ENCODE data around the gene EEF1B2. TPM values are rescaled to one million over a fixed set of nuclear protein-coding genes. Genes with fewer than 3 reads are reported as not detected.

EEF1B2 gene
- total RNA-seq, 1 donor from 2014 or later = 246 TPM

DNA sequence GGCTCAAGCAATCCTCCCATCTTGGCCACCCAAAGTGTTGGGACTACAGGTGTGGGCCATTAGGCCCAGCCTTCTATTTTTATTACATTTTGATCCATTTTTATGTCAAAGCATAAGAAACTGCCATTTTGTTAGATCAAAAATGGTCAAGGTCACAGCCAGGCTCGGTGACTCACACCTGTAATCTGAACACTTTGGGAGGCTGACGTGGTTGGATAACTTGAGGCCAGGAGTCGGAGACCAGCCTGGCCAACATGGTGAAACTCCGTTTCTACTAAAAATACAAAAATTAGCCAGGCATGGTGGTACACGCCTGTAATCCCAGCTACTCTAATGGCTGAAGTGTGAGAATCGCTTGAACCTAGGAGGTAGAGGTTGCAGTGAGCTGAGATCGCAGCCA, 49.2 kb downstream of the EEF1B2 start:
- H3K36me3 Mint-ChIP-seq (ENCODE audit: unreplicated experiment) = no peaks in the 10 kb centered on the region
- DNase-seq = no peak
- TF ChIP-seq, protein P1, sequence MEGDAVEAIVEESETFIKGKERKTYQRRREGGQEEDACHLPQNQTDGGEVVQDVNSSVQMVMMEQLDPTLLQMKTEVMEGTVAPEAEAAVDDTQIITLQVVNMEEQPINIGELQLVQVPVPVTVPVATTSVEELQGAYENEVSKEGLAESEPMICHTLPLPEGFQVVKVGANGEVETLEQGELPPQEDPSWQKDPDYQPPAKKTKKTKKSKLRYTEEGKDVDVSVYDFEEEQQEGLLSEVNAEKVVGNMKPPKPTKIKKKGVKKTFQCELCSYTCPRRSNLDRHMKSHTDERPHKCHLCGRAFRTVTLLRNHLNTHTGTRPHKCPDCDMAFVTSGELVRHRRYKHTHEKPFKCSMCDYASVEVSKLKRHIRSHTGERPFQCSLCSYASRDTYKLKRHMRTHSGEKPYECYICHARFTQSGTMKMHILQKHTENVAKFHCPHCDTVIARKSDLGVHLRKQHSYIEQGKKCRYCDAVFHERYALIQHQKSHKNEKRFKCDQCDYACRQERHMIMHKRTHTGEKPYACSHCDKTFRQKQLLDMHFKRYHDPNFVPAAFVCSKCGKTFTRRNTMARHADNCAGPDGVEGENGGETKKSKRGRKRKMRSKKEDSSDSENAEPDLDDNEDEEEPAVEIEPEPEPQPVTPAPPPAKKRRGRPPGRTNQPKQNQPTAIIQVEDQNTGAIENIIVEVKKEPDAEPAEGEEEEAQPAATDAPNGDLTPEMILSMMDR (IDR thresholded peaks at IDR 0.05; ENCODE audit: partially characterized antibody, unreplicated experiment) = no peak
- peaks cover 2% of the 10 kb centered on the region for H3K27me3 Mint-ChIP-seq (ENCODE audit: unreplicated experiment)
- H3K4me3 Mint-ChIP-seq (ENCODE audit: unreplicated experiment) = no peak overlapping the region
- H3K9me3 Mint-ChIP-seq (ENCODE audit: unreplicated experiment) = no peaks in the 10 kb centered on the region
- no peak overlapping the region for H3K27ac Mint-ChIP-seq (ENCODE audit: unreplicated experiment)
- peaks cover 9% of the 10 kb centered on the region for H3K4me1 Mint-ChIP-seq (ENCODE audit: low read depth, unreplicated experiment)

DNA sequence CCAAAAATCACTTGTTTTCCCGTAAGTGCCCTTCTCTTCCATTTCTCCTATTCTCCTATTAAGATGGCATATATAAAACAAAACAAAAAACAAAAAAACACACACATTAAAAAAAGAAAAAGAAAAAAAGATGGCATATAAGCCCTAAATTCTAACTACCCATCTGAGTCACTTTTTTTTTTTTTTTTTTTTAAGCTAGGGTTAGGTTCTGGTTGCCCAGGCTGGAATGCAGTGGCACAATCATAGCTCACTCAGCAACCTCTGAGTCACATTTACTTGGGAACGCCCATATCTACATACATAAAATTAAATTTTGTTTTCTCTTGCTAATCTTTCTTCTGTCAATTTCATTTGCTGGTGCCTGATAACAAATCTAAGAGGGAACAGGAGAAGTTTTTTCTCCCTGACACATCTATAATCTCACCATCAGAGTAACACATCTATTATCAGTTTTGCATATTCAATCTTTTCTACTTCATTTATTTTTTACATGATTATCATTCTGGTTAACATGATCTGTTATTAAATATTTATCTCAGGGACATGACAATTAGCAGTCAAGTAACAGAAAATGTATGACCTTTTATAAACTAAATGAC, 52.1 kb downstream of the EEF1B2 start:
- H3K9me3 Mint-ChIP-seq (ENCODE audit: unreplicated experiment) = no peaks in the 10 kb centered on the region
- peaks cover 9% of the 10 kb centered on the region for H3K4me1 Mint-ChIP-seq (ENCODE audit: low read depth, unreplicated experiment)
- TF ChIP-seq, protein P1 (IDR thresholded peaks at IDR 0.05; ENCODE audit: partially characterized antibody, unreplicated experiment) = no peak
- no peaks in the 10 kb centered on the region for H3K36me3 Mint-ChIP-seq (ENCODE audit: unreplicated experiment)
- no peak for DNase-seq
- H3K27ac Mint-ChIP-seq (ENCODE audit: unreplicated experiment) = no peak overlapping the region
- H3K4me3 Mint-ChIP-seq (ENCODE audit: unreplicated experiment) = no peak overlapping the region
- H3K27me3 Mint-ChIP-seq (ENCODE audit: unreplicated experiment) = peaks cover 2% of the 10 kb centered on the region

Other genes with a start within 250 kb of the EEF1B2 start
- gene INO80D, start 73.7 kb upstream of the EEF1B2 start, total RNA-seq (ENCODE audit: unreplicated experiment) = 25.0 TPM
- gene NDUFS1, start 451 bp upstream of the EEF1B2 start, total RNA-seq (ENCODE audit: unreplicated experiment) = 114 TPM
- gene ZDBF2, start 114.8 kb downstream of the EEF1B2 start, total RNA-seq (ENCODE audit: unreplicated experiment) = 47.5 TPM

Data from glutamatergic neuron (in vitro differentiated cells).